HG03469 (cell line): Measurements from ENCODE around the gene ITGA4.

Source experiments
- ATAC-seq: cut with Tn5 transposase; IDR thresholded peaks from one replicate; pipeline ENCODE4 v1.9.1; 2021; ENCODE audit warnings: mild to moderate bottlenecking, moderate library complexity, moderate number of reproducible peaks; ENCODE audit not compliant: unreplicated experiment

ITGA4 gene

DNA sequence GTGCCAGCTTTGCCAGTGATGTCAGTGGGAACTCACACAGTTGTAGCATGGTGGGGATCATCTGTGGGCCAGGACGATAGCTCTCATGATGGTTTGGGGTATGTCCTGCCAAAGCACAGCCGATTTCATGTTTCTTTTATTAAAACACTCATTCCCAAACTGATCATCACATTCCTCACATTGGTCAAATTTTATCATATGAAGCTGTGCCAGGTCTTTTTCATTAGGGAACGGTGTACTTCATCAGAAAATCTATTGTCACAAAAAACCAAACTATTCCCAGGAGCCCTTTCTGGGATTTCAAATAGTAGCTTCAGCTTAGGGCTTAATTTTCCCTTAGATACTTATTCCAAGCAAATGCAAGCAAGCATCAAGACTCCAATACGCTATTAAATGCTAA lies 42.0 kb downstream of the ITGA4 start:
- ATAC-seq, result no peak

DNA sequence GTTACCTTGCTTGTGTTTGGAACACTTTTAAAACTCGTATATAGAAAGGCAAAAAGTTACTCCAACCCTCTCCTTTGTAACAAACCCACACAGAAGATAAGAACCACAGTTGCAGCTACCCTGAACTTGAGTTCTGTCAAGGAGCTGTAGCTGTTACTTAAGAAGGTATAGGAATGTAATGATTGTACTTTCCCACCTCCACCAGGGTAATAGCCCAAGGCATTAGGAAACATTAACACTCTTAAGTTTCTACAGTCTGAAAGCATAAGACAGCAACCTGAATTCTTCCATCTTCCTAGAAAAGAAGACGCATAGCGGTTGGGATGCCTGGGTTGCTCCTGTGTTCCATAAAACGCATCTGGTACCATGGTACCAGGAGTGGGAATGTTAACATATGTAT lies 43.0 kb downstream of the ITGA4 start:
- no peak for ATAC-seq

GRCh38 chr2:181515719-181516118 lies 58.5 kb downstream of the ITGA4 start:
- ATAC-seq, result no peak

- no peak for ATAC-seq
Observed at GRCh38 chr2:181516992-181517391, 59.8 kb downstream of the ITGA4 start.

DNA sequence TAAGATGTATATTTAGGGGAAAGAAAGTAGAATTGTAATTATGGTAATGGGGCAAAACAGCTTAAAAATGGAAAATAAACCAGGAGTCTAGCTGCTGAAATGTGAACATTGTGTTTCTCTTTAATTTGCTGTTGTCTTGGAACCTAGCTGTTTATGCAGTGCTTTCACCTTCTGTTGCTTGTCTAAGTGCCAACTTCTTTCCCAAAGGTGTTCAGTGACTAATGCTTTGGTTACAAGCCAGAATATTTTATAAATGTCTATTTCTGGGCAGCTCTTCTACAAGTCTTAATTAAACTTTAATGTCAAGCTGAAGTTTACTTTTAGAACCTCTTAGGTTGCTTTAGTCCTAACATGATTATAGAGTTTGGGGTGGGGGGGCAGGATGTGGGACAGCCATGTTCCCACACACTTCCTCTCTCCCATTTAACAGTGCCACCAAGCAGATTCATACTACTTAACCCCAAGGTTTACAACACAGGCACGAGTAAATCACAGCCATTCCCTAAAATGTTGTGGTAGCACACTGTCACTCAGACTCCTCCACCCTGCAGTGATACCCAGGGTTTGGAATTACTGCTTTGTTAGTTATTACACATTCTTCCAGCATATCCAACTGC lies 60.6 kb downstream of the ITGA4 start:
- ATAC-seq, result no peak

DNA sequence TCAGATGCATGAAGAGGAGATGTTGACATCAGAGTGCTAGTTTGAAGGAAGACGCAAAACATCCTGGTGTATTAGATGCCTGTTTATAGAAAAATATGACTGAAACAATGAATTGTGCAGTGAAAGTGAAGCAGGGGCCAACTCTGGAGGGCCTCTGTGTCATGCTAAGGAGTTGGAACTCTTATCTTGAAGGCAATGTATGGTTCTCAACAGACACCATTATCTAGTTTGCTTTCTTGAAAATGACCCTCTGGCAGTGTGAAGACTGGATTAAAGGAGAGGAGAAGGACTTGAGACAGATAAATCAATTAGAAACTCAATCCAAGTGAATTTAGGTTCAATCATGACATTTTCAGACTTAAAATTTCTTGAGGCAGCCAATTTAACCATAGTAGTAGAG lies 63.1 kb downstream of the ITGA4 start:
- ATAC-seq, result no peak

DNA sequence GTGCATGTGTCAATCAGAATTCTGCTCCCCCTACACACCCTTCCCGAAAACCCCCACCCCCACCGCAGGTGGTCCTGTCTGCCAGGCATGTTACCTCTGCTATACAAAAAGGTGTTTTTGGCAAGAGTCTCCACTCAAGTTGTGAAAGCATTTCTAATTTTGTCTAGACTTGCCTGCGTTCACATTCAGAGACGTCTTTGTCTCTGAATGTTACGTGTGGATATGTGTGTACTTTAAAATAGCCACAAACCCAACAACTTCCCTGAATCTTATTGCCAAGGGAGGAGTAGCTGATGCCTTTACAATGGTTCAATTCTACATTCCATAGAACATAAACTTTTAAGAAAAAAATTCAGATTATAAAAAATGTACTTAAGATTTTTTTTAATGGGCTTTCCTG lies 66.6 kb downstream of the ITGA4 start:
- ATAC-seq, result no peak

GRCh38 chr2:181526014-181526413 lies 68.8 kb downstream of the ITGA4 start:
- no peak for ATAC-seq

DNA sequence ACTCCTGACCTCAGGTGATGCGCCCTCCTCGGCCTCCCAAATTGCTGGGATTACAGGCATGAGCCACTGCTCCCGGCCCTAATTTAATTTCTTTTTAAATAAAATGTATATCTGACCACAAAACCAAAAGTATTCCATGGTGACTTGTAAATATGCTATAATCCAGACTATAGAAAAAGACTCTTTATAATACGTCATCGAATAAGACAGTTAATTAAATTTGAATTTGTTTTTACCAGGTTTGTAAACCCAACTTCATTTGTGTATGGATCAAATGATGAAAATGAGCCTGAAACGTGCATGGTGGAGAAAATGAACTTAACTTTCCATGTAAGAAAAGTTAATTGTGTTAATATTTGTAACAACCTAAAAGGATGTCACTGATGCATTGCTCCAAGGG lies 69.9 kb downstream of the ITGA4 start:
- ATAC-seq, result no peak

DNA sequence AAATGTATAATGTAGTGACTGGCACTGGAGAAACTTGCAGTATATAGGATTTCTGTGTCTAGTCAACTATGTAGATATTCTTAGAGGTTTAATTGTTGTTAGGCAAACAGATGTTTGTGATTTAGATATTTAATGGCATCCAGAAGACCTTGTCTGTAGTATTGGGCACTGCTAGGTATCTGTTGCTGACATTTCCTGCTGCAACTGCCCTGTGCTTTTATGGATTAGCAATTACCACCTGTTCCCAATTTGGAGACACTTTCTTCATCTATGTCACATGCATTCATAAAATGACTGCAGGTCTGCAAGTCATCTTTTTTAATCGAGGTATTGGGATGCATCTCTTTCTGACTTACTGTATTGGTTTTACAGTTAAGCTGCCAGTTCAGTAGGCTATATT lies 71.3 kb downstream of the ITGA4 start:
- ATAC-seq, result no peak

GRCh38 chr2:181536730-181537129 lies 79.5 kb downstream of the ITGA4 start:
- no peak for ATAC-seq

DNA sequence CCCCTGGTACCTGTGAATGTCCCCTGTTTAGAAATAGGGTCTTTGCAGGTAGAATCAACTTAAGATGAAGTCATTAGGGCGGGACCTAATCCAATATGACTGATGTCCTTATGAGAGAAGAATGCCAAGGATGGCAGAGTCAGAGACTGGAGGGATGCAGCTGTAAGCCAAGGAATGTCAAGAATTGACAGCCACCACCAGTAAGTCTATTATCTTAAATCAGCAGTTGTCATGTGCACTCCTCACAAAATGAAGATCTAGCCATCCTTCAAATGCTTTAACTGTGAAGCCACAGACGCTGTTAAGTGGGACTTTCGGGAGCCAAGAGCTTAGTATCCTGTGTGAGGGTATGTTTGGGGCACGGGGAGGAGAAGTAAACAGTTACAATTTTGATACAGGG lies 83.2 kb downstream of the ITGA4 start:
- ATAC-seq, result no peak

GRCh38 chr2:181542170-181542569 lies 85.0 kb downstream of the ITGA4 start:
- ATAC-seq, result no peak

DNA sequence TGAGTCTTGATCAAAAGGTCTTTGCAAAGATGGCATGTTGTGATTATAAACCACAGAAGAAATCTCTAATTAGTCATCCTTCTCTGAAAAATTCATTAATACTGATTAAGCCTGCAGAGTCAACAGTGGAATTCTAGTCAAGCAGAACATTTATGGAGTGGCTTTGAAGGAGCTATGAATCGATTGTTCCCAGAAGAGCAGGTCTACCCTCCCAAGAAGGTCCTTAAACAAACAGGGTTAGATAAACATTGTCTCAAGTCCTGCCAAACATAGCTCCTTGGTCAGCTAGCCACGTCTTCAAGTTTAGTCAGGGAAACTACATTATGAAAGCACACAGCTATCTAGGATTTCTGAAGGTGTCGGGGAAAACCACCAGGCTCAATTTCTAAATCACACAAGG lies 88.9 kb downstream of the ITGA4 start:
- no peak for ATAC-seq

DNA sequence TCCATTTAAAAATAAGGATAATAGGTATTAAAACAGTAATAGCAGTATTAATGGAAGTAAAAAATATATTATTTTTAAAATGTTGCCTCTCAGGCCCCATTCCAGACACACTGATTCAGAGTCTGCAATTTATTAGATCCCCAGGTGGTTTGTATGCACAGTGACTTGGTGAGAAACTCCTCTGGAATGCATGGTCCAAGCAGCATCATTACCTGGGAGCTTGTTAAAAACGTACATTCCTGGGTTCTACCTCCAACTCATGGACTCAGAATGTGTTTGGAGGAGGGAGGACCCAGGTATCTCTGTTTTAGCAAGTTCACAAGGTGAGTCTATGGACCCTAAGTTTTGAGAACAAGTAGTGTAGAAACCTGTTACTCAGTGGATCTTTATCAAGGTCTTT lies 95.6 kb downstream of the ITGA4 start:
- no peak for ATAC-seq

- no peak for ATAC-seq
Observed at GRCh38 chr2:181553244-181553643, 96.1 kb downstream of the ITGA4 start.

GRCh38 chr2:181554061-181554830 lies 97.1 kb downstream of the ITGA4 start:
- ATAC-seq, result no peak

DNA sequence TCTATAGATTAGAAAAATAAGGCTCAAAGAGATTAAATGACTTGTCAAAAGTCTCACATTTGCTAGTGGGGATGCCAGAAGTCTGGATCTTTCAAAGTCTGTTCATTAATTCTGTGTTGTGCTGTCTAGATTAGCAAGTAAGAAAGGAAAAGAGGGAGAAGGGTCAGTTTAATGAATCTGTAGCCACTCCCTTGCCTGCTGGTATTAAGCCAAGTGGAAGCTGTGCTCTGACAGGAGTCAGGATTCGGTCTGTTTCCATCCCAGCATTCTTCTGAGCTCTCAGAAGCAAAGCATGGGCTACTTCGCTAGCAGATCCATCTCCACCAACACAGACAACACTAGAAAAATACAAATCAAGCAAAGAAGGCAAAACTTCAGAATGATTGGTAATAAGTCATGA lies 101.2 kb downstream of the ITGA4 start:
- no peak for ATAC-seq

DNA sequence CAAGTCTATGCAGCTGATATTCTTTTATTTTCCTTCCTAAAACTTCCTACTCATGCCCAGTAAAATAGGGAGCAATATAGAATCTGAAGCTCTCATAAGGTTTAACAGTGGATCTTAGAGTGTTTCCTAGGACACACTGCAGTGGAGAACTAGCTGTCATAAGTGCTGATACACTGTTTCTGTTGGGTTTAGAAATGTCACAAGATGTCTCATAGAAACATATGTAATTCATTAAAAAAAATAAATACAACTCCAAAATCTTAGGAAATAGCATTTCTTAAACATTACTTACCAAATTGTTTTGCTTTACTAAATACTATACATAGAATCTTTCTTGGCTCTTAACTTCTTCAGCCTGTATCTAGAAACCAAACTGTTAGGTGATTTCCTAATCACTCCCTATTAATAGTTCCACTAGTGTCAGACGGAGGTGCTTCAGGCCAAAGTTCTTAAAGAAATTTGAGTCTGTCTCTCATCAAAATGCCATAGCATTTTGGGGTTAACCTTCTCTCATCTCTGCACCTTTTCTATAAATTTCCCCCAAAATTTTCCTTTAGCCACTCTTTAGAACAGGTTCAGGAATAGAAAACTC lies 106.0 kb downstream of the ITGA4 start:
- ATAC-seq, result no peak

GRCh38 chr2:181566334-181567032 lies 109.3 kb downstream of the ITGA4 start:
- ATAC-seq, result no peak

DNA sequence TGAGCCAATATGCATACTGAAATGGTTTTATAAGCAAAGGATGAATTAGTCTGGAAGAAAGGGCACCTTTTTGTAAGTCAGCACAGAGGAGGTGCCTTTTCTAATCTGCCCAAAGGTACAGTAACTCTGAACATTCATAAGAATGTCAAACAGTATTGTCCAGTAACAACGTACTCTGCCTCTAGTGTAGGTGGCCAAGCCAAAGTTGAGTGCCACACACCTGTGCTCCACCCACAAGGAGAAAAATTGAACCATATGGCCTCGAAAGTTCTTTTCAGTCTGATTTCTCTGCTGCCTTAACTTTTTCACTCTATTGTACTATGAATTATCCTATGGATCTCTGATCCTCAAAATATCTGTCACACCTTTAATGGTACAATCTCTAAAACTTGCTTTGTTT lies 112.9 kb downstream of the ITGA4 start:
- no peak for ATAC-seq
